HEK293 (cell line): Measurements from ENCODE around the gene PLEKHF1.

Experiments
- HOXA7 ChIP-seq: sonication (generic); formaldehyde crosslinking; IDR thresholded peaks from 2 replicates; pipeline ENCODE4 v1.8.1; 2022; ENCODE audit warnings: missing genetic modification reagents, borderline replicate concordance
- OSR2 ChIP-seq: fragments of 450-650 bp; formaldehyde crosslinking; IDR thresholded peaks from 2 replicates; pipeline ENCODE4 v1.5.1; 2016; ENCODE audit warnings: missing biosample characterization, missing genetic modification characterization
- YY1 ChIP-seq: fragments of 450-650 bp; formaldehyde crosslinking; IDR thresholded peaks from 2 replicates; pipeline ENCODE4 v1.5.1; 2018; ENCODE audit warnings: missing biosample characterization, missing genetic modification characterization
- ZBTB17 ChIP-seq: fragments of 450-650 bp; formaldehyde crosslinking; IDR thresholded peaks from 2 replicates; pipeline ENCODE4 v1.5.1; 2016; ENCODE audit warnings: missing biosample characterization, missing genetic modification characterization
- ZNF157 ChIP-seq: fragments of 450-650 bp; formaldehyde crosslinking; IDR thresholded peaks from 2 replicates; pipeline ENCODE4 v1.5.1; 2016; ENCODE audit warnings: missing biosample characterization, missing genetic modification characterization
- ZNF24 ChIP-seq: fragments of 450-650 bp; formaldehyde crosslinking; IDR thresholded peaks from 2 replicates; pipeline ENCODE4 v1.5.1; 2016; ENCODE audit warnings: missing biosample characterization, missing genetic modification characterization
- ZNF274 ChIP-seq, 2 experiments: fragments of 200-500 bp in 1 of 2; fragments of 450-650 bp in 1 of 2; sonication (Bioruptor generic) in 1 of 2; formaldehyde crosslinking in 1 of 2; IDR thresholded peaks; 2 replicates each; pipeline versions ENCODE4 v1.5.1 to v1.6.1; 2014 to 2016; ENCODE audit warnings: borderline replicate concordance in 1 of 2, inconsistent platforms in 1 of 2, low read length in 1 of 2, missing biosample characterization in 1 of 2, missing genetic modification characterization in 1 of 2
- ZNF292 ChIP-seq: fragments of 450-650 bp; formaldehyde crosslinking; IDR thresholded peaks from 2 replicates; pipeline ENCODE4 v1.5.1; 2016; ENCODE audit warnings: low read depth, missing biosample characterization, missing genetic modification characterization, borderline replicate concordance
- ZNF350 ChIP-seq: fragments of 450-650 bp; formaldehyde crosslinking; IDR thresholded peaks from 2 replicates; pipeline ENCODE4 v1.5.0; 2017; ENCODE audit warnings: missing biosample characterization, mild to moderate bottlenecking, missing genetic modification characterization
- ZXDB ChIP-seq: fragments of 450-650 bp; formaldehyde crosslinking; IDR thresholded peaks from 2 replicates; pipeline ENCODE4 v1.5.1; 2016; ENCODE audit warnings: missing biosample characterization, missing genetic modification characterization
- TF ChIP-seq, protein P1 (sequence below): fragments of 450-650 bp; formaldehyde crosslinking; IDR thresholded peaks from 2 replicates; pipeline ENCODE4 v1.5.1; 2016; ENCODE audit warnings: missing biosample characterization, missing genetic modification characterization
- TF ChIP-seq, protein P2 (sequence below): fragments of 450-650 bp; formaldehyde crosslinking; IDR thresholded peaks from 2 replicates; pipeline ENCODE4 v1.5.1; 2016; ENCODE audit warnings: missing biosample characterization, missing genetic modification characterization, low read depth
- TF ChIP-seq, protein P3 (sequence below): sonication (generic); formaldehyde crosslinking; IDR thresholded peaks from 2 replicates; pipeline ENCODE4 v1.8.1; 2022; ENCODE audit warnings: mild to moderate bottlenecking, moderate library complexity, missing genetic modification reagents
- TF ChIP-seq, protein P4 (sequence below): fragments of 450-650 bp; formaldehyde crosslinking; IDR thresholded peaks from 2 replicates; pipeline ENCODE4 v1.5.1; 2017; ENCODE audit warnings: missing biosample characterization, mild to moderate bottlenecking, missing genetic modification characterization, moderate library complexity

DNA sequence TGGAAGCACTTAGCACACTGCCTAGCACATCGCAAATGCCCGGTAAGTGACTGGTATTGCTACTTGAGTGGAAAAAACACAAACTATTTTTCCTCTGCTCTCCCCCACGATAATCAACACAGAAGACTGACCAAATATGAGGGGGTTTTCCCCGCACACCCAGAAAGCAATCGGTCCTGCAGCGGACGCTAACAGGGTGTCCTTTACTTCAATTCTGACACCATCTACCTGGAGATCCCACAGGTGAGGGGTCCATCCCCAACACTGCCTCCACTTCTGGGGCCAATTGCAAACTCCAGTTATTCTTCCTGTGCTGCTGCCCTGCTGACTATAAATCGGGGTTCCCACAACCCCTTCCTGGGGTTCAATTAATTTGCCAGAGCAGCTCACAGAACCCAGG, 26.2 kb upstream of the PLEKHF1 start:
- TF ChIP-seq, protein P1, sequence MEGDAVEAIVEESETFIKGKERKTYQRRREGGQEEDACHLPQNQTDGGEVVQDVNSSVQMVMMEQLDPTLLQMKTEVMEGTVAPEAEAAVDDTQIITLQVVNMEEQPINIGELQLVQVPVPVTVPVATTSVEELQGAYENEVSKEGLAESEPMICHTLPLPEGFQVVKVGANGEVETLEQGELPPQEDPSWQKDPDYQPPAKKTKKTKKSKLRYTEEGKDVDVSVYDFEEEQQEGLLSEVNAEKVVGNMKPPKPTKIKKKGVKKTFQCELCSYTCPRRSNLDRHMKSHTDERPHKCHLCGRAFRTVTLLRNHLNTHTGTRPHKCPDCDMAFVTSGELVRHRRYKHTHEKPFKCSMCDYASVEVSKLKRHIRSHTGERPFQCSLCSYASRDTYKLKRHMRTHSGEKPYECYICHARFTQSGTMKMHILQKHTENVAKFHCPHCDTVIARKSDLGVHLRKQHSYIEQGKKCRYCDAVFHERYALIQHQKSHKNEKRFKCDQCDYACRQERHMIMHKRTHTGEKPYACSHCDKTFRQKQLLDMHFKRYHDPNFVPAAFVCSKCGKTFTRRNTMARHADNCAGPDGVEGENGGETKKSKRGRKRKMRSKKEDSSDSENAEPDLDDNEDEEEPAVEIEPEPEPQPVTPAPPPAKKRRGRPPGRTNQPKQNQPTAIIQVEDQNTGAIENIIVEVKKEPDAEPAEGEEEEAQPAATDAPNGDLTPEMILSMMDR (tag by site-specific recombination), result no peak
- TF ChIP-seq, protein P2, sequence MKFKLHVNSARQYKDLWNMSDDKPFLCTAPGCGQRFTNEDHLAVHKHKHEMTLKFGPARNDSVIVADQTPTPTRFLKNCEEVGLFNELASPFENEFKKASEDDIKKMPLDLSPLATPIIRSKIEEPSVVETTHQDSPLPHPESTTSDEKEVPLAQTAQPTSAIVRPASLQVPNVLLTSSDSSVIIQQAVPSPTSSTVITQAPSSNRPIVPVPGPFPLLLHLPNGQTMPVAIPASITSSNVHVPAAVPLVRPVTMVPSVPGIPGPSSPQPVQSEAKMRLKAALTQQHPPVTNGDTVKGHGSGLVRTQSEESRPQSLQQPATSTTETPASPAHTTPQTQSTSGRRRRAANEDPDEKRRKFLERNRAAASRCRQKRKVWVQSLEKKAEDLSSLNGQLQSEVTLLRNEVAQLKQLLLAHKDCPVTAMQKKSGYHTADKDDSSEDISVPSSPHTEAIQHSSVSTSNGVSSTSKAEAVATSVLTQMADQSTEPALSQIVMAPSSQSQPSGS, result no peak
- no peak for TF ChIP-seq YY1 (tag by site-specific recombination)
- TF ChIP-seq ZNF350 (tag by site-specific recombination), result no peak
- TF ChIP-seq ZNF292 (tag by site-specific recombination), result no peak
- TF ChIP-seq, protein P3, sequence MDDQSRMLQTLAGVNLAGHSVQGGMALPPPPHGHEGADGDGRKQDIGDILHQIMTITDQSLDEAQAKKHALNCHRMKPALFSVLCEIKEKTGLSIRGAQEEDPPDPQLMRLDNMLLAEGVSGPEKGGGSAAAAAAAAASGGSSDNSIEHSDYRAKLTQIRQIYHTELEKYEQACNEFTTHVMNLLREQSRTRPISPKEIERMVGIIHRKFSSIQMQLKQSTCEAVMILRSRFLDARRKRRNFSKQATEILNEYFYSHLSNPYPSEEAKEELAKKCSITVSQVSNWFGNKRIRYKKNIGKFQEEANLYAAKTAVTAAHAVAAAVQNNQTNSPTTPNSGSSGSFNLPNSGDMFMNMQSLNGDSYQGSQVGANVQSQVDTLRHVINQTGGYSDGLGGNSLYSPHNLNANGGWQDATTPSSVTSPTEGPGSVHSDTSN (CRISPR knock-in tag), result no peak
- no peak for TF ChIP-seq ZXDB (tag by site-specific recombination)
- no peak for TF ChIP-seq OSR2
- TF ChIP-seq ZBTB17, result no peak
- no peak for TF ChIP-seq ZNF24 (tag by site-specific recombination)
- TF ChIP-seq, protein P4, sequence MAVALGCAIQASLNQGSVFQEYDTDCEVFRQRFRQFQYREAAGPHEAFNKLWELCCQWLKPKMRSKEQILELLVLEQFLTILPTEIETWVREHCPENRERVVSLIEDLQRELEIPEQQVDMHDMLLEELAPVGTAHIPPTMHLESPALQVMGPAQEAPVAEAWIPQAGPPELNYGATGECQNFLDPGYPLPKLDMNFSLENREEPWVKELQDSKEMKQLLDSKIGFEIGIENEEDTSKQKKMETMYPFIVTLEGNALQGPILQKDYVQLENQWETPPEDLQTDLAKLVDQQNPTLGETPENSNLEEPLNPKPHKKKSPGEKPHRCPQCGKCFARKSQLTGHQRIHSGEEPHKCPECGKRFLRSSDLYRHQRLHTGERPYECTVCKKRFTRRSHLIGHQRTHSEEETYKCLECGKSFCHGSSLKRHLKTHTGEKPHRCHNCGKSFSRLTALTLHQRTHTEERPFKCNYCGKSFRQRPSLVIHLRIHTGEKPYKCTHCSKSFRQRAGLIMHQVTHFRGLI, result no peak
- no peak for TF ChIP-seq ZNF274 (IDR thresholded peaks at IDR 0.05; ENCODE audit: low read length)
- no peak for TF ChIP-seq ZNF274 (tag by site-specific recombination; IDR thresholded peaks at IDR 0.05; ENCODE audit: borderline replicate concordance)
- no peak for TF ChIP-seq ZNF157
- no peak for TF ChIP-seq HOXA7 (CRISPR knock-in tag)
